GM12878 (cell line): ENCODE results near the gene C17orf50. TPM values are rescaled to one million over a fixed set of nuclear protein-coding genes. Genes with fewer than 3 reads are reported as not detected.

Experiments used
- ATAC-seq: fragments of 200-7000 bp; cut with Tn5 transposase; 3 replicates; pipeline ENCODE4 v1.9.1; 2020; ENCODE audit warnings: mild to moderate bottlenecking, moderate library complexity
- BruUV-seq: library from RNA; stranded (reverse); fragments of 400-500 nt; replicated peaks from 2 replicates; lab custom pipeline; 2021; lab: Mats Ljungman, UMichigan
- CTCF ChIA-PET: fragments of 300-600 bp; sonication (Branson Sonifier 250); formaldehyde crosslinking; extraction: SDS; loops from one replicate; lab custom pipeline; 2021; ENCODE audit warnings: inconsistent platforms; lab: Yijun Ruan, JAX
- POLR2A ChIA-PET: fragments of 350-600 bp; formaldehyde crosslinking; extraction: SDS; loops from one replicate; lab custom pipeline; 2021; ENCODE audit warnings: inconsistent platforms; lab: Charles Lee
- RAD21 ChIA-PET: fragments of 300-600 bp; sonication (Branson Sonifier 250); formaldehyde crosslinking; loops from one replicate; lab custom pipeline; 2023; ENCODE audit warnings: antibody characterized with exemption; ENCODE audit not compliant: unreplicated experiment; lab: Charles Lee
- SMC1A ChIA-PET: fragments of 300-600 bp; sonication (Branson Sonifier 250); formaldehyde crosslinking; loops from one replicate; lab custom pipeline; 2023; ENCODE audit not compliant: unreplicated experiment, uncharacterized antibody; lab: Charles Lee
- DNase-seq: peaks from one replicate; pipeline ENCODE4 v3.0.0-alpha.2; 2011; ENCODE audit warnings: low read depth, low spot score
- FAIRE-seq: peaks from 3 replicates; lab custom pipeline; 2011; peaks lifted over from hg19 to GRCh38; lab: Jason Lieb, UNC
- H2AFZ ChIP-seq: 2 replicates; pipeline ENCODE4 v1.6.0; 2011; ENCODE audit warnings: low read depth, low read length, control low read depth; ENCODE audit not compliant: control insufficient read depth
- H3K27ac ChIP-seq: 2 replicates; pipeline ENCODE4 v1.5.1; 2011; ENCODE audit warnings: control low read depth; ENCODE audit not compliant: control insufficient read depth, insufficient read depth
- H3K27me3 ChIP-seq, 2 experiments: replicated peaks in 1 of 2; 2 replicates each; pipeline versions ENCODE4 v1.6.0 to v1.6.1; 2011; ENCODE audit warnings: low read length in 1 of 2; ENCODE audit not compliant: control insufficient read depth in 2 of 2, insufficient read depth in 2 of 2
- H3K36me3 ChIP-seq, 2 experiments: 2 replicates each; pipeline ENCODE4 v1.5.1; 2011; ENCODE audit warnings: low read length in 1 of 2; ENCODE audit not compliant: control insufficient read depth in 2 of 2, insufficient read depth in 2 of 2
- H3K4me1 ChIP-seq: 2 replicates; pipeline ENCODE4 v1.6.1; 2011; ENCODE audit warnings: mild to moderate bottlenecking, low read length, moderate library complexity, mixed read lengths; ENCODE audit not compliant: control insufficient read depth, insufficient read depth
- H3K4me2 ChIP-seq: 2 replicates; pipeline ENCODE4 v1.6.0; 2011; ENCODE audit warnings: control low read depth; ENCODE audit not compliant: control insufficient read depth, insufficient read depth
- H3K4me3 ChIP-seq: fragments of 200-600 bp; sonication (generic); 2 replicates; pipeline ENCODE4 v1.5.1; 2016
- H3K79me2 ChIP-seq: 2 replicates; pipeline ENCODE4 v1.6.0; 2011; ENCODE audit warnings: low read length; ENCODE audit not compliant: control insufficient read depth, insufficient read depth
- H3K9ac ChIP-seq: 2 replicates; pipeline ENCODE4 v1.8.0; 2011; ENCODE audit warnings: low read length, control low read depth, mixed read lengths; ENCODE audit not compliant: control insufficient read depth, insufficient read depth
- H3K9me3 ChIP-seq: replicated peaks from 3 replicates; pipeline ENCODE4 v1.5.1; 2011; ENCODE audit warnings: mild to moderate bottlenecking, low read length; ENCODE audit not compliant: control insufficient read depth, insufficient read depth
- H4K20me1 ChIP-seq: 2 replicates; pipeline ENCODE4 v1.6.0; 2011; ENCODE audit not compliant: control insufficient read depth, insufficient read depth
- ATF3 ChIP-seq: IDR thresholded peaks from 2 replicates; pipeline ENCODE4 v1.6.1; 2011; ENCODE audit warnings: low read depth, mild to moderate bottlenecking, low read length, moderate library complexity, borderline replicate concordance; ENCODE audit errors: extremely low read depth
- BCL3 ChIP-seq: IDR thresholded peaks from 2 replicates; pipeline ENCODE4 v1.6.1; 2011; ENCODE audit warnings: borderline replicate concordance, low read depth, mild to moderate bottlenecking, moderate library complexity, low read length; ENCODE audit not compliant: insufficient read depth, poor library complexity, severe bottlenecking
- CHD1 ChIP-seq: IDR thresholded peaks from 2 replicates; pipeline ENCODE4 v1.6.1; 2012; ENCODE audit warnings: low read depth, low read length, improper control_type of control experiment
- E2F4 ChIP-seq: IDR thresholded peaks from 2 replicates; pipeline ENCODE4 v1.6.1; 2012; ENCODE audit warnings: low read depth, low read length, improper control_type of control experiment
- GATAD2B ChIP-seq: fragments of 450-650 bp; conservative IDR thresholded peaks from 2 replicates; pipeline ENCODE4 v1.6.1; 2017; ENCODE audit warnings: low read depth, mild to moderate bottlenecking, moderate library complexity
- POU2F2 ChIP-seq: IDR thresholded peaks from 3 replicates; pipeline ENCODE4 v1.6.1; 2011; ENCODE audit warnings: low read depth, mild to moderate bottlenecking, low read length, borderline replicate concordance
- SIN3A ChIP-seq: IDR thresholded peaks from 2 replicates; pipeline ENCODE4 v1.6.1; 2012; ENCODE audit warnings: low read depth, low read length, improper control_type of control experiment
- STAT1 ChIP-seq: fragments of 450-650 bp; conservative IDR thresholded peaks from 2 replicates; pipeline ENCODE4 v1.6.1; 2014; ENCODE audit warnings: antibody characterized with exemption, mild to moderate bottlenecking
- YBX1 ChIP-seq: fragments of 450-650 bp; IDR thresholded peaks from 2 replicates; pipeline ENCODE4 v1.6.1; 2016; ENCODE audit warnings: antibody characterized with exemption
- WGBS: methylation state at CpG from one replicate; pipeline ENCODE4 v1.1.6; 2016; ENCODE audit warnings: low lambda C conversion rate; ENCODE audit not compliant: insufficient replicate concordance, insufficient coverage; ENCODE audit errors: missing lambda C conversion rate; 5-methylcytosine and 5-hydroxymethylcytosine counted together
- in situ Hi-C: fragments of 300-500 bp; cut with MboI; formaldehyde crosslinking; loops from 9 replicates; pipeline ENCODE4 v1.14.3; 2018; ENCODE audit warnings: mixed read lengths
- intact Hi-C: fragments of 100-400 bp; cut with micrococcal nuclease; formaldehyde crosslinking; loops from one replicate; pipeline ENCODE4 v1.14.2; 2022; ENCODE audit not compliant: unreplicated experiment
- polyA plus RNA-seq, 11 experiments: library from polyadenylated mRNA; depleted of rRNA in 4 of 11; unstranded in 6 of 11; stranded (reverse) in 5 of 11; fragments of >200 nt; fragmentation: Nextera tagmentation in 4 of 11; fragmentation: Illumina TruSeq in 1 of 11; extraction: Ambion mirVana in 4 of 11; extraction: Trizol in 1 of 11; gene quantifications; 1 replicate in 1 of 11; 2 replicates in 10 of 11; pipeline versions ENCODE4 v1.2.1 to v1.2.3, GENCODE V29; 2011 to 2016; ENCODE audit warnings: inconsistent platforms in 2 of 11, missing spikeins in 2 of 11, low read depth in 1 of 11
- total RNA-seq, 4 experiments: library from RNA; depleted of rRNA in 3 of 4; stranded (reverse); fragments of >200 nt in 3 of 4; fragmentation: Illumina TruSeq in 1 of 4; extraction: Trizol in 1 of 4; gene quantifications; 2 replicates each; pipeline versions ENCODE4 v1.2.1 to v1.2.3, GENCODE V29; 2013 to 2021

C17orf50 gene
- total and polyA plus RNA-seq, 10 of the 15 experiments (the other 5 are each of a cell fraction or from before 2014, with no cell fraction given): 0.16 TPM; not detected in 9

GRCh38 chr17:35716897-35717465 is 43.7 kb upstream of the C17orf50 start (continued):
- TF ChIP-seq E2F4: no peak
- TF ChIP-seq, all 136 proteins: peak for 0

GRCh38 chr17:35717475-35717874 is 43.2 kb upstream of the C17orf50 start:
- ChIA-PET SMC1A (interaction anchor here (1.1 to 1.2 kb wide), 3 partner anchors 8 to 47 kb away, joined by 3 to 4 read pairs (median 3); no protein-coding TSS in a partner anchor), POLR2A (no interaction called here), CTCF (interaction anchor here (1.3 to 1.8 kb wide), 3 partner anchors 14 to 104 kb away, joined by 4 to 5 read pairs (median 4); partner anchors contain the start of gene RASL10B), RAD21 (no interaction called here)
- 94% methylated on average over 2 of the region's 2 CpGs for WGBS
- no peak overlapping the region for H2AFZ ChIP-seq
- H3K9me3 ChIP-seq: no peaks in the 10 kb centered on the region
- H3K4me2 ChIP-seq: no peak overlapping the region
- peaks cover 3 to 34% of the 10 kb centered on the region in 2 experiments for H3K36me3 ChIP-seq
- H3K79me2 ChIP-seq: no peaks in the 10 kb centered on the region
- no peaks in the 10 kb centered on the region for H3K4me1 ChIP-seq
- no peaks in the 10 kb centered on the region for H4K20me1 ChIP-seq
- no peaks in the 10 kb centered on the region for H3K27me3 ChIP-seq
- no peak overlapping the region for H3K4me3 ChIP-seq
- intact Hi-C loops (no loop called here), in situ Hi-C loops (no loop called here)
- TF ChIP-seq CHD1 (no peak), YBX1 (no peak), ATF3 (no peak), STAT1 (no peak), GATAD2B (no peak), SIN3A (no peak), BCL3 (no peak), POU2F2 (no peak)
- no peak overlapping the region for H3K27ac ChIP-seq
- ATAC-seq (no peak), FAIRE-seq (no peak), DNase-seq (no peak)
- no TSS peak for BruUV-seq
- H3K9ac ChIP-seq: no peak overlapping the region
